HG03469 (cell line): Measurements from ENCODE around the gene CENPC.
"Not testable (repeated sequence)": the region's sequence is repeated elsewhere in the genome, so short reads cannot be mapped to it uniquely, and the experiment has no call there.

ENCODE experiments used
- ATAC-seq: cut with Tn5 transposase; IDR thresholded peaks from one replicate; pipeline ENCODE4 v1.9.1; 2021; ENCODE audit warnings: mild to moderate bottlenecking, moderate library complexity, moderate number of reproducible peaks; ENCODE audit not compliant: unreplicated experiment

The CENPC gene

DNA sequence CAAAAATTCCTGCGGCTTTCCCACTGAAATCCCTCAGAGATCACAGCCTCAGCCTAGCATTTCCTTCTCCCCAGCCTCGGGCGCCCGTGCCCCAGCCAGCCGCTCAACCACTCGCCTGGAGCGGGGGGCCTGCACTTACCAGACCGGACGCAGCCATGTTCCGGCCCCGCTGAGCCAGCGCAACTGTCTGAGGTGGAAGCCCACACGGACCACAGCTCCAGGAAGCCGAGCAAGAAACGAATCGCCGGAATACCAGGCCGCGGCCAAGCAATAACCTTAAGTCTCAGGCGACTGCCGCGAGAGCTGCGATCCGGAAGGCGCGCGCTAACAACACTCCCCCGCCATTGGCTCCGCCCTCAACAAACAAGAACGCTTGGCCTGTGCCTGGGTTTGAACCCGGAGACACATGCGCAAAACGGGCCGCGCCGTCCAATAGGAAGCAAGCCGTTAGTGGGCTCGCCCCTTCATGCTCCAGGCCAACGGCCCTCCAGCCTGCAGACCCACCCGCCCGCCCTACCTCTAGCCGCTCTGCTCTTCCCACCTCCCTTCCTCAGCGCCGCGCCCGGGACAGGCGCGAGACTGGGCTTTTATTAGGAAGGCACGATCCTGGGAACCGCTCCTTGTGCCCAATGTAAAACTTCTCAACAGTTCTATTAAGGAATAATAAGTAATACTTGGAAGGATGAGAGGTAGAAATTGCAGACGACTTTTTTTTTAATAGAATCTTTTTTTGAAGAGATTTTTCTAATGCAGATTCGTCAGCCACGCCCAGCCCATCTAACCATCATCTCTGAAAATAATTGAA is at the start of gene CENPC:
Gene CENPC, minus strand, starts transcription at position 305 of the 805 bp plus-strand sequence. Its CDS starts 148 bp downstream, at position 157.
- ATAC-seq, result peak; percentile 88

DNA sequence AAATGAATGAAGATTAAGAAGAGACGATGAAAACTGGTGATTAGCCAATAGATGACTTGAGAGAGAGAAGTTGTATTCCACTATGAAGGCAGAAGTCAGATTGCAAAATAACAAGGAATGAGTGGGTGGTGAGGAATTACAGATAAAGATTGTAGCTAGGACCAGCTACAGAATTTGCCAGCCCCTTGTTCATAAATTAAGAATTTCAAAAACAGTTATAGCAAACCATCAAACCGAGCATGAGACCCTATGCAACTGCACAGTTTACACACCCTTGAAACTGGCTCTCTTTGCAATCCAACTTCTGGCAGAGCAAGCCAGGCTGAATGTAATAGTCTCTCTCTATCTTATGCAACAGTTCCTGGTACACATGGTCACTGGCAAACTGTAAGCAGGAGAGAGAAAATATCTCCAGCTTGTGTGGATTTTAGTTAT is 48.5 kb upstream of the CENPC start:
- no peak for ATAC-seq

- ATAC-seq, result no peak
These were observed 41.9 kb upstream of the CENPC start for GRCh38 chr4:67587156-67587555.

DNA sequence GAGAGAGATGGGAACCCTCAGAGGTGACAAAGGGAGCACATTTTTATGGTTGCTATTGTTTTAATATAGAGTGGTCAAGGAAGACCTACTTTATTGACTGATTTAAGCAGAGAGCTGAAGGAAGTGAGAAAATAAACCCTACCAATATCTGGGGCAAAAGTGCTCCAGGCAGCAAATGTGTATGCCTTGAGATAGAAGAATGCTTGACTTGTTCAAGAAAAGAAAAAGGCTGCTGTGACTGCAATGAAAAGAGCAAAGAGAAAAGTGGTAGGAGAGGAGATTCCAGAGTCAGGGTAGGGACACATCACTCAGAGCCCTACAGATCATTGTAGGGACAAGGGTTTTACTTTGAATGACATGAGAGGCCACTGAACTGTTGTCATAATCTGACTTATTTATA is 39.2 kb upstream of the CENPC start:
- ATAC-seq, result no peak

DNA sequence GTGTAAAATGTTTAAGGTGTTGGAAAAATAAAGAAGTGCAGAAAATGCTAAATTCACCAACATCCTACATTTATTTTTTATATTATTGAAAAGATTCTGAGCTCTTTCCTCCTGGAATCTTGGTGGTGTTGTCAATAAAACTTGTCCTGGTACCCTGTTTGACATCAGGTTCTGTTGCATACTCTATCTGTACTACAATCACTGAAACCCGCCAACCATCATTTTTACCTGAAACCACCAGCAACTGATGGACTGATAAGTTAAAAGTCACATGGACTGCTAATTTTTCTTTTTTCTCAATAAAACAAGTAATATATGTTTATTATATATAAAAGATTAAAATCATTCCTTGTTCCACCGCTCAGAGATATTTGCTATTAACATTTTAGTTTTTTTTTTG is 36.6 kb upstream of the CENPC start:
- ATAC-seq, result no peak

DNA sequence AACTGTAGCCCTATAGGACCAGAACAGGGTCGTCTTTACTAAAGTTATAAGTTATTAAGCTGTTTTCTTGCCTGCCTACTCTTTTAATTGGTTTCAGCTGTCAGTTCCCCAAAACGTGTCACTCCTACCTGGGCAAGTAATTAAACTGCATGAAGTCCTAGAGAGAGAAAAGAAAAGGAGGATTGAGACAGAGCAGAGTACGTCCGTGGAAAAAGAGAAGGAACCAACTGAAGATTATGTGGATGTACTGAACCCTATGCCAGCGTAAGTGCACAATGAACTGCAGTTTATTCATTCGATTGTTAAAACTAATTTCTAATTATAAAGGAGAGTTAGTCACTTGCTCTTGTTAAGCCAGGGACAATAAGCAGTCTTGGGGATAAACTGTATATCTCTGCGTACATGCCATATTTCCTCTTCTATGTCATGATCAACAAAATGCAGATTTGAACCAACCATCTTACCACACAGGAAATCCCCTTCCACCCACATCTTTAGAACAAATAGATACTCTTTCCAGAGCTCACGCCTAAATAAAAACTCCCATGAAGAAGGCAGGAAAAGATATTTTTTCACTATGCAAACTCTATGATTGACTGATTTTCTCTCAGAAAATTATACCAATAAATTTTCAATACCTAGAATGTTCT is 36.0 kb upstream of the CENPC start:
- peak; percentile 36 for ATAC-seq

- ATAC-seq, result peak; percentile 24
These were observed 35.3 kb upstream of the CENPC start for GRCh38 chr4:67580577-67580976.

DNA sequence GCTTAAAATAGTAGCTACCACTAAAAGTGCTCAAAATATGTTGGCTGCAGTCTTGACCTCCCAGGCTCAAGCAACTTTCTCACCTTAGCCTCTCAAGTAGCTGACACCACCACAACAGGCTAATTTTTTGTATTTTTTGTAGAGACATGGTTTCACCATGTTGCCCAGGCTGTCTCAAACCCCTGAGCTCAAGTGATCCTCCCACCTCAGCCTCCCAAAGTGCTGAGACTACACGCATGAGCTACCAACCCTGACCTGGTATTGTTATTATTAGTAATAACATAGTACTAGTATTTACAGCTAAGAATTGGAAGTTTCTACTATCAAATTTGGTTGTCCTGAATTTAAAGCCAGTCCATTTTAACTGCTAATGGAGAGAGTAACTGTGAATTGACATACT is 31.2 kb upstream of the CENPC start:
- ATAC-seq, result peak; percentile 30

DNA sequence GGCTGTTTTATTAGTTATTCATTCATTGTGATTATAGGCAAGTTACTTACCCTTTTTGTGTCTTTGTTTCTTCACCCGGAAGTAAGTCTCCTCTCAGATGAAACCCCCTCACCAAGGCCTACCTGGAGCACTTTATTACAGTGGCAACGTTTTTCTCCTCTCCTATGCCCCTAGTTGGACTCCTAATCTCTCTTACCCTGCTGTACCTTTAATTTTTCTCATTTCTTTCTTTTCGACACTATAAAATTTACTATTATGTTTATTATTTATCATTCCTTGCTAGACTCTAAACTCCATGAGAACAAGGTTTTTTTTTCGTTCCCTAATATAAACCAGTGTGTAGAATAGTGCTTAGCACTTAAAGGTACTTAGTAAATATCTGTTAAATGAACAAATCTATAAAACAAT is 30.8 kb upstream of the CENPC start:
- no peak for ATAC-seq

GRCh38 chr4:67575232-67576058 is 30.1 kb upstream of the CENPC start:
- ATAC-seq, result peak; percentile 86

DNA sequence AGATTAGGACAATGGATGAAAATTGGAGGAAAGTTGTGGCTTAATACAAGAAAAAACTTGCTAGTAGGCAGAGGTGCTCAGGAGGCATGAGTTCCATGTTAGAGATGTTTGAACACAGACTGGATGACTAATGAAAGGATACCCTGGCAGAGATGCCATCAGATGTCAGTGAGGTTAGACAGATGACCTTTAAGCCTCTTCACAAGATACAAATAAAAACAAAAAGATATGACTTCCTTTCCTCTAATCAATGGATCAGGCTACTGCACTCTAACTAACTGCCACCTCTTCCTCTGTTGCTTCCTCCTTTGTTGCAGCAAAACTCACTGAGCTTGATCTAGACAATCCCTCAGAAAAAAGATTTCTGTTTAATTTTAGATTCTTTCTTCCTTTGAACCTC is 27.9 kb upstream of the CENPC start:
- no peak for ATAC-seq

- no peak for ATAC-seq
These were observed 26.7 kb upstream of the CENPC start for GRCh38 chr4:67571975-67572374.

DNA sequence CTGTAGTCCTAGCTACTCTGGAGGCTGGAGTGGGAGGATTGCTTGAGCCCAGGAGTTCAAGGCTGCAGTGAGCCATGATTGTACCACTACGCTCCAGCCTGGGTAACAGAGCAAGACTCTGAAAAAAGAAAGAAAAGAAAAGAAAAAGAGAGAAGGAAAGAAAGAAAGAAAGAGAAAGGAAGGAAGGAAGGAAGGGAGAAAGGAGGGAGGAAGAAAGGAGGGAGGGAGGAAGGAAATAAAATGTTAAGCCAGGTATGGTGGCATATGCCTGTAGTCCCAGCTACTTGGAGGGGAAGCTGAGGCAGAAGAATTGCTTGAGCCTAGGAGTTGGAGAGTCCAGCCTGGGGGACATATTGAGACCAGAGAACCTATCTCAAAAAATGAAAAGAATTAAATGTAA is 25.2 kb upstream of the CENPC start:
- ATAC-seq, result no peak

DNA sequence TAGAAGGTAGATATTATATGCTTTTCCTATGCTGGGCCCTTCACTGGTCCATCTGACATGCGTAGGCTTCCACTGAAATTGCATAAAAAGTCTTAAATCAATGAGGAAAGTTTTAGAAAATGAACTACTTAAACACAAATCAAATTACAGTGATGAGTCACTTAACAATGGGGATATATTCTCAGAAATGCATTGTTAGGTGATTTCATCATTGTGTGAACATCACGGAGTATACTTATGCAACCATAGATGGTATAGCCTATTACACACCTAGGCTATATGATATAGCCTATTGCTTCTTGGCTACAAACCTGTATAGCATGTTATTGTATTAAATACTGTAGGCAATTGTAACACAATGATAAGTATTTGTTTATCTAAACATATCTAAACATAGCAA is 23.5 kb upstream of the CENPC start:
- ATAC-seq, result no peak

- no peak for ATAC-seq
These were observed 21.0 kb upstream of the CENPC start for GRCh38 chr4:67566335-67566734.

- no peak for ATAC-seq
These were observed 20.0 kb upstream of the CENPC start for GRCh38 chr4:67565284-67565683.

DNA sequence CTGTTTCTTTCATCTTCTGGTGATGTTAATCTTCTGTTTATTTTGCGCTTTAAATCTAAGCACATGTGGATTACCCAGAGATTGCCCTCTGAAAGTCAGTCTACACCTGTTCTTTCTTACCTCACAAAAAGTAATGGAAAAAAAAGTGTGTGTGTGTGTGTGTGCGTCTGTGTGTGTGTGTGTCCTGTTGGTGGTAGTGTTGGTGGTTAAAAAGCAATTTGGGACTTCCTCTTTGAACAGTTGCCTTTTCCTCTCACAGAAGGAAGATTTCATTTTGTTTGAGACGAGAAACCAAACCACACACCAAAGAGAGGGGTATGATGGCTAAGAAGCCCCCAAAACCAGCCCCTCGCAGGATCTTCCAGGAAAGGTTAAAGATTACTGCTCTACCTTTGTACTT is 13.2 kb upstream of the CENPC start, which contains the start of gene STAP1:
Gene STAP1, plus strand, starts transcription at position 235 of the 400 bp plus-strand sequence. Its CDS starts 83 bp downstream, at position 318.
- peak; percentile 41 for ATAC-seq

- ATAC-seq, result no peak
These were observed 11.1 kb upstream of the CENPC start for GRCh38 chr4:67556436-67556835.

DNA sequence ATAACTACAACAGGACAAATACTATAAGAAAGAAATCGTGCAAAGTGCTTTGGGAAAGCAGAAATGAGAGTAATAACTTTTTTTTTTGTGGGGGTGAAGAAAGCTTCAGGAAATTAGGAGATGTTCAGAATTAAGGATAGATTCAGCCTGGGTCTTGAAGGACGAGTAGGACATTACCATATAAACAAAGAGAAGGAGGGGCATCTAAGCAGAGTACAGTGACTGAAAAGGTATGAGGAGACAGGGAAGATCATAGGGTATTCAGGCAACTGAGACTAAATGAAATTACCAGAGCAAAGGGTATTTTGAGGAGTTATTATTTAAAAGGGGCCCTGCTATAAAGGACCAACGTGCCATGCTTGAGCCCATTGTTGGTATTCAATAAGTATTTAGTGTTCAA is 10.1 kb upstream of the CENPC start:
- no peak for ATAC-seq

GRCh38 chr4:67554096-67554495 is 8.8 kb upstream of the CENPC start:
- no peak for ATAC-seq

- ATAC-seq, result not testable (repeated sequence)
These were observed 7.0 kb upstream of the CENPC start for GRCh38 chr4:67552146-67552792.
